ENCODE results near the gene SERINC5.
"Not testable (repeated sequence)": the region's sequence is repeated elsewhere in the genome, so short reads cannot be mapped to it uniquely, and the experiment has no call there.

Gene SERINC5

DNA sequence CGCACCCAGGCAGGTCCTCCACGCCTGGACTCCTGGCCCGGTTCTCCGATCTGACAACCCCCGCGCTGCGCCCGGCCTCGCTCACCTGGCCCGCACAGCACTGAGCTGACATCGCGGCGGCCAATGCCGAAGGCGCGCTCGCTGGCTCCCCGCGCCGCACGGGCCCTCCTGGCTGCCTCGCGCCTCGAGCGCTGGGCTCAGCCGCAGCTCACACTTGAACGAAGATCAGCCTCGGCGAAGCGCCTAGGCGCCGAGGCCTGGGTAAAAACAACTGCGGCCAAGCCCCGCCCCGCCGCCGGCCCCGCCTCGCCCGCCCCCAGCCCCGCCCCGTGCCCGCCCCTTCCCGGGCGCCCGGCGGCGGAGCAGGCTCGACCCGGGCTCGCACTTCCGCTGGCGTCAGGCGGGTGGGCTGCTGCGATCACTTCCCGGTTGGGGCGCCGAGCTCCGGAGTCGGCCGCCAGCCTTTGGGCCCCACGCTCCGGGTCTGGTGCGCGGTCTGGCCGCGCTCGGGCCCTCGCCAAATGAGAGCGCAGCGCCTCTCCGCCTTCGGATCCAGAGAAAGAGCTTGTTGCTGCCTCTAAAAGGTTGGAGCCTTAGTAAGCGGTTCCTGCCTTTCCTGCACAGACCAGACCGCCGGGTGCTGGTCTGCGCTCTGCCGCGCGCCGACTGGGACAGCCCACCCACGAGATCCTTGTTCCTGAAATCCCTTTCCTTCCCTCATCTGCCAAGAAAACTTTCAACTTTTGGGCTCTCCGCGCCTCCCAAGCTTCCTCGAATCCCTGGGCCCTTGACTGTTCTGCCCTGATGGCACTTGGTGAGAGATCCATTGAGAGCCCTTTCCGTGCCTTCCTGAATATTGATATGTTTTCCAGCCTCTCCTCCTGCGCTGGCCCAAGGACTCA lies at the start of gene SERINC5:
SERINC5 (minus strand) TSS at position 238 of the 902 bp plus-strand sequence; CDS start at position 112, 126 bp downstream.
- DNase-seq (ENCODE audit: low read depth) = peak; percentile 82

DNA sequence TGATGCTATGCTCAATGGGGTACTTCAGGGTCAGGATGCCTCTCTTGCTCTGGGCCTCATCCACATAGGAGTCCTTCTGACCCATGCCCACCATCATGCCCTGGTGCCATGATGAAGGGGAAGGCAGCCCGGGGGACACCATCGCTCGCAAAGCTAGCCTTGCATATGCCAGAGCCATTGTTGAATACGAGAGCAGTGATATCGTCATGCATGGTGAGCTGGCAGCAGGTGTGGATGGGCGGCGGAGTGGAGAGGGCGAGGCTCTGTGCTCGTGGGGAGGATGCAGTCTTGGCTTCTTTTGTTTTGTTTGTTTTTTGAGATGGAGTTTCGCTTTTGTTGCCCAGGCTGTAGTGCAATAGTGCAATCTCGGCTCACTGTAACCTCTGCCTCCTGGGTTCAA lies 46.8 kb upstream of the SERINC5 start:
- no peak for DNase-seq (ENCODE audit: low read depth)

DNA sequence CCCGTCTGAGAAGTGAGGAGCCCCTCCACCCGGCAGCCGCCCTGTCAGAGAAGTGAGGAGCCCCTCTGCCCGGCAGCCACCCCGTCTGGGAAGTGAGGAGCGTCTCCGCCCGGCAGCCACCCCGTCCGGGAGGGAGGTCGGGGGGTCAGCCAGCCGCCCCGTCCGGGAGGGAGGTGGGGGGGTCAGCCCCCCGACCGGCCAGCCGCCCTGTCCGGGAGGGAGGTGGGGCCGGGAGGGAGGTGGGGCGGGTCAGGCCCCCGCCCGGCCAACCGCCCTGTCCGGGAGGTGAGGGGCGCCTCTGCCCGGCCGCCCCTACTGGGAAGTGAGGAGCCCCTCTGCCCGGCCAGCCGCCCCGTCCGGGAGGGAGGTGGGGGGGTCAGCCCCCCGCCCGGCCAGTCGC lies 45.5 kb upstream of the SERINC5 start:
- not testable (repeated sequence) for DNase-seq (ENCODE audit: low read depth)

DNA sequence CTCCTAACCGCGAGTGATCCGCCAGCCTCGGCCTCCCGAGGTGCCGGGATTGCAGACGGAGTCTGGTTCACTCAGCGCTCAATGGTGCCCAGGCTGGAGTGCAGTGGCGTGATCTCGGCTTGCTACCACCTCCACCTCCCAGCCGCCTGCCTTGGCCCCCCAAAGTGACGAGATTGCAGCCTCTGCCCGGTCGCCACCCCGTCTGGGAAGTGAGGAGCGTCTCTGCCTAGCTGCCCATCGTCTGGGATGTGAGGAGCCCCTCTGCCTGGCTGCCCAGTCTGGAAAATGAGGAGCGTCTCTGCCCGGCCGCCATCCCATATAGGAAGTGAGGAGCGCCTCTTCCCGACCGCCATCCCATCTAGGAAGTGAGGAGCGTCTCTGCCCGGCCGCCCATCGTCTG lies 44.9 kb upstream of the SERINC5 start:
- not testable (repeated sequence) for DNase-seq (ENCODE audit: low read depth)

DNA sequence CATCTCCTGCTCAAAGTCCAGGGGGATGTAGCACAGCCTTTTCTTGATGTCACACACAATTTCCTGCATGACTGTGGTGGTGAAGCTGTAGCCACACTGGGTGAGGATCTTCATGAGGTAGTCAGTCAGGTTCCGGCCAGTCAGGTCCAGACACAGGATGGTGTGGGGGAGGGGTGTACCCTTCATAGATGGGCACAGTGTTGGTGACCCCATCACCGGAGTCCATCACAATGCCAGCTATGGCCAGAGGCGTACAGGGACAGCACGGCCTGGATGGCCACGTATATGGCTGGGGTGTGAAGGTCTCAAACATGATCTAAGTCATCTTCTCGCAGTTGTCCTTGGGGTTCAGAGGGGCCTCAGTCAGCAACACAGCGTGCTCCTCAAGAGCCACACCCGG lies 44.3 kb upstream of the SERINC5 start:
- no peak for DNase-seq (ENCODE audit: low read depth)

DNA sequence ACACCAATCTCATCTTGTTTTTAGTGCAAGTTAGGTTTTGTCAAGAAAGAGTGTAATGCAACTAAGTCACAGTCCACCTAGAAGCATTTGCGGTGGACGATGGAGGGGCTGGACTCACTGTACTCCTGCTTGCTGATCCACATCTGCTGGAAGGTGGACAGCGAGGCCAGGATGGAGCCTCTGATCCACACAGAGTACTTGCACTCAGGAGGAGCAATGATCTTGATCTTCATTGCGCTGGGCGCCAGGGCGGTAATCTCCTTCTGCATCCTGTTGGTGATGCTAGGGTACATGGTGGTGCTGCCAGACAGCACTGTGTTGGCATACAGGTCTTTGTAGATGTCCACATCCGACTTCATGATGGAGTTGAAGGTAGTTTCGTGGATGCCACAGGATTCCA lies 43.8 kb upstream of the SERINC5 start:
- no peak for DNase-seq (ENCODE audit: low read depth)

DNA sequence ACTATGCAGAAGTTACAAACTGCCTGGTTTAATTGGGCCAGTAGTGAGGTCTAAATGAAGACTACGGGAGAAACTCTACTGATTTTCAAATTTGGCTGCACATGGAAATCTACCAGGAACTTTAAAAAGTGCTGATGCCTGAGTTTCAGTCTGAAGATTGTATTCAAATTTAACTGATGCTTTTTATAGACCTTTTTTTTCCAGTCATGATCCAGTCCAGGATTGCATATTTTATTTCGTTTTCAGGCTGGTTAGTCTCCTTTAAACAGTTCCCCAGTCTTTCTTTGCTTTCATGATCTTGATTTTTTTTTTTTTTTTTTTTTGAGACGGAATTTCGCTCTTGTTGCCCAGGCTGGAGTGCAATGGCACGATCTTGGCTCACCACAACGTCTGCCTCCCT lies 40.3 kb upstream of the SERINC5 start:
- no peak for DNase-seq (ENCODE audit: low read depth)

DNA sequence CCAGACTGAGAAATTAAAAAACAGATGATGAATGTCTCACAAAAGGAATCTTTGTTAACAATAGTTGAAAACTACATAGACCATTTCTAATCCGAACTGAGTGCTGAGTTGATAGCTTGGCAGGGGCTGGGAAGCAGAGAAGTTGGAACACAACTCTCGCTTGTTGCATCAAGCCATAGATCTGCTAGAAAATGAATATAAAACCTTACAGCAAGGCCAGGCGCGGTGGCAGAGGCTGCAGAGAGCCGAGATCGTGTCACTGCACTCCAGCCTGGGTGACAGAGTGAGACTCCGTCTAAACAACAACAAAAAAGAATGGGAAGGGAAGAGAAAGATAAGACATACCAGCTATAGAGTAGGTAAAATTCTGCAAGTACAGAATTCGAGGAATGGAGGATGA lies 35.9 kb upstream of the SERINC5 start:
- no peak for DNase-seq (ENCODE audit: low read depth)

DNA sequence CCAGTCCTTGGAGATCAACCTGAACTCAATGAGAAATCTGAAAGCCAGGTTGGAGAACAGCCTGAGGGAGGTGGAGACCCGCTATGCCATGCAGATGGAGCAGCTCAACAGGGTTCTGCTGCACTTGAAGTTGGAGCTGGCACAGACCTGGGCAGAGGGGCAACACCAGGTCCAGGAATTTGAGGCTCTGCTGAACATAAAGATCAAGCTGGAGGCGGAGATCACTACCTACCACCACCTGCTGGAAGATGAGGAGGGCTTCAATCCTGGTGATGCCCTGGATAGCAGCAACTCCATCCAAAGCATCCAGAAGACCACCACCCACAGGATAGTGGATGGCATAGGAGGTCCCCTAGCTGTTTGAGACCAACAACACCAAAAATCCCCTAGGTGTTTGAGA lies 33.5 kb upstream of the SERINC5 start:
- no peak for DNase-seq (ENCODE audit: low read depth)

DNA sequence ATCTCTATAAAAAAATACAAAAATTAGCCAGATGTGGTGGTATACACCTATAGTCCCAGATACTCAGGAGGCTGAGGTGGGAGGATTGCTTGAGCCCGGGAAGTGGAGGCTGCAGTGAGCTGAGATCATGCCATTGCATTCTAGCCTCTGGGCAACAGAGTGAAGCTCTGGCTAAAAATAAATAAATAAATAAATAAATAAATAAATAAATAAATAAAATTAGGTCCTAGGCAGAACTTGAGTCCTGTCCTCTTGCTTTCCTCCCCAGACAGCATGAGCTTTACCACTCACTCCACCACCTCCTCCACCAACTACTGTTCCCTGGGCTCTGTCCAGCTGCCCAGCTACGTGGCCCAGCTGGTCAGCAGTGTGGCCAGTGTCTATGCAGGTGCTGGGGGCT lies 32.3 kb upstream of the SERINC5 start:
- DNase-seq (ENCODE audit: low read depth) = no peak

DNA sequence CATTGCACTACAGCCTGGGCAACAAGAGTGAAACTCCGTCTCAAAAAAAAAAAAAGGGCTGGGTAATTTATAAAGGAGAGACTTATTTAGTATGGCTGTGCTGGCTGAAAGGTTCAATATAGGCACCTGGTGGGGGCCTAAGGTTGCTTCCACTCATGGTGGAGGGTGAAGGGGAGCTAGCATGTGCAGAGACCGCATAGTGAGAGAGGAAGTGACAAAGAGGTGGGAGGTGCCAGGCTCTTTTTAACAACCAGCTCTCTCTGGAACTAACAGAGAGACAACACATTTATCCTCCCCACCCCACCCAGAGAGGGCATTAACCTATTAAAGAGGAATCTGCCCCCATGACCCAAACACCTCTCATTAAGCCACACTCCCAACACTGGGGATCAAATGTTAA lies 28.9 kb upstream of the SERINC5 start:
- no peak for DNase-seq (ENCODE audit: low read depth)

DNA sequence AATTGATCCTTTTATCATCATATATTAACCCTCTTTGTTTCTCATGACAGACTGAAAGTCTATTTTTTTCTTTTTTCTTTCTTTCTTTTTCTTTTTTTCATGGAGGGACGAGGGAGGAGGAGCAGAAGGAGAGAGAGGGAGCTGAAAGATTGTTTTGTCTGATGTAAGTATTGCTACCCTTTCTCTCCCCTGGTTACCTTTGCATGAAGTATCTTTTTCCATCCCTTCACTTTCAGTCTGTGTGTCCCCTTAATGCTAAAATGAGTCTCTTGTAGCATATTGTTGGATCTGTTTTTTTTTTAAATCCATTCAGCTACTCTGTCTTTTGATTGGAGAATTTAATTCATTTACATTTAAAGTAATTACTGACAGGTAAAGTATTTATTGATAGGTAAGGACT lies 27.5 kb upstream of the SERINC5 start:
- no peak for DNase-seq (ENCODE audit: low read depth)

DNA sequence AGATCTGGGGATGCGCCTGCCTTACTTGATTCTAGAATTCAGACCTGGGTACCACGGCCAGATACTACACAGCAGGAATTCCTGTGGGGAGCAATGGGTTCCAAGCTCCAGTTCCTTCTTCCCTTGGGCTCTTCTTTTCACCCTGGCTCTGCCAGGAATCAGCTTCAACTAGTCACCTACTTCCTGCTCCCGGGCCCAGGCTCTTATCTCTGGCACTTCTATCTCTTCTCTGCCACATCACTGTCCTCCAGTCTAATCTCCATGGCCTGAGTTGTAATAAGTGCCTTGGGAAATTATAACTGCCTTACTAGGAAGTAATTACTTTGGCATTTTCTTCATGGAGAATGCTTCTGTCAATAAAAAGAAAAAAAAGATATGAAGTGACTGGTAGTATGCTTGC lies 26.2 kb upstream of the SERINC5 start:
- peak; percentile 3 for DNase-seq (ENCODE audit: low read depth)

DNA sequence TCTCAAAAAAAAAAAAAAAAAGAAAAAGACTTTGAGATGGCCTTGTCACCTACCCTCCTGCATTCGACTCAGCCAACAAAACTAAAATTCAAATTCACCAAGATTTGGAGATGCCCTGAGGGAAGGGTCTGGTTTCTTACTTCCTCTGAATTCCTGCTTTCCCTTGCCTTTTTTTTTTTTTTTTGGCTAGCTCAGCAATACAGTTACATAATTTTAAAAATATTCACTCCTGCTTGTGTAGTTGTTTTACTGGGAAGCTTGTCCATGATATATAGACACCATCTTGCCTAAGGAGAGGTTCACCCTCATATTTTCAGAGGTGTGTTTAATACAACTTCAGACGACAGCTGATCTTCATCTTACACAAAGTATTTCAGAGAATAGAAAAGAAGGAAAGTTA lies 21.3 kb upstream of the SERINC5 start:
- DNase-seq (ENCODE audit: low read depth) = peak; percentile 3

DNA sequence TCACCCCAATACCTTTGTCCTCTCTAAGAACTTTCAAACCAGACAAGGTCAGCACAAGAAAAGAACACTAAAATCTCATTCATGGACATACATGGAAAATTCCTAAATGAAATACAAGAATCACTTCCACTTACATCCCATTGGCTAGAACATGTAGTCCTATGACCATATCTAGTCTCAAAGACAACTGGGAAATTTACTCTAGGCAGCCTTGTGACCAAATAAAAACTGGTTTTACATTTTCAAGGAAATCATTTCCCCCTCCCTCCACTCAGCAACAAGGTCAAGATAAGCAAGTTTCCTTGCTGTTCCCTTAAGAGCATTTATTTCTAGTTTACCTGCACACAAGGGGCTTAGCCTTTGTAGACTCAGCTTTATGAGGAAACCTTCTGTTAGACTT lies 20.3 kb upstream of the SERINC5 start:
- no peak for DNase-seq (ENCODE audit: low read depth)

DNA sequence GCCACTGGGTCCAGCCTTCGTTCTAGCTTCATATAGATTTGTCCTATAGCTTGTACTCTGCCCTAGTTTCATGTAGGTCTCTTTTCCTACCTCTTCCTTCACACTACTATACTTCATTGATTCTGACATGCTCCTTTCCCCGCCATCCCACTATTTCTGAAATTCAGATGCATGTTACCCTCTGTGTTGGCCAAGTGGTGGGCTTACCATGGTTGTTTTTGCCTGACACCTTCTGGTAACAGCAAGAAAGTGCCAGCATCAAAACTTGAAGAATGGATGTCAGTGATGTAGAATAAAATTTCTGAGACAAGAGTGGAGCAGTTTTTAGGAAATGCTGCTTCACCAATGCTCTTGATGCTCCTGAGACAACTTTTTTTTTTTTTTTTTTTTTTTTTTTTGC lies 19.5 kb upstream of the SERINC5 start:
- peak; percentile 47 for DNase-seq (ENCODE audit: low read depth)

DNA sequence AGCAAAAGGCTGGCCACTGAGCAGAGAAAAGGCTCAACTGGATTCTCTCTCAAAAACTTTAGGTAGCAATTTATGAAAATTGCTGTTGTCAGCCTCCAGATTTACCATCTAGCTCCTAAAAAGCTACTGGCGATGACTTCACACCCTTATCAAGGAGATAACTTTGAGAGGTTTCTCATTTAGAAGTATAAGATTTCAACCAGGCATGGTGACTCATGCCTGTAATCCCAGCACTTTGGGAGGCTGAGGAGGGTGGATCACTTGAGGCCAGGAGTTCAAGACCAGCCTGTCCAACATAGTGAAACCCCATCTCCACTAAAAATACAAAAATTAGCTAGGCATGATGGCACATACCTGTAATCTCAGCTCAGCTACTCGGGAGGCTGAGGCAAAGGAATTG lies 14.7 kb upstream of the SERINC5 start:
- DNase-seq (ENCODE audit: low read depth) = not testable (repeated sequence)

DNA sequence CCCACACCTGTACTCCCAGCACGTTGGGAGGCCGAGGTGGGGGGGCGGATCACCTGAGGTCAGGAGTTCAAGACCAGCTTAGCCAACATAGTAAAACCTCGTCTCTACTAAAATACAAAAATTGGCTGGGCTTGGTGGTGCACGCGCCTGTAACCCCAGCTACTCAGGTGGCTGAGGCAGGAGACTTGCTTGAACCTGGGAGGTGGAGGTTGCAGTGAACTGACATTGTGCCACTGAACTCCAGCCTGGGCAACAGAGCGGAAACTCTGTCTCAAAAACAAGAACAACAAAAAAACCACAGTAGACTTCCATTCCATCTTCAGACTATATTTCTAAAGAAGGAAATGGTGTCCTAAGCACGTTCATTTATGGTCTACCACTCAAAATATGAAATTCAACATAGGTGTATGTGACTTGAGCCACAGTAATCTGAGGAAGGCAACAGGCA lies 14.2 kb upstream of the SERINC5 start:
- DNase-seq (ENCODE audit: low read depth) = no peak

DNA sequence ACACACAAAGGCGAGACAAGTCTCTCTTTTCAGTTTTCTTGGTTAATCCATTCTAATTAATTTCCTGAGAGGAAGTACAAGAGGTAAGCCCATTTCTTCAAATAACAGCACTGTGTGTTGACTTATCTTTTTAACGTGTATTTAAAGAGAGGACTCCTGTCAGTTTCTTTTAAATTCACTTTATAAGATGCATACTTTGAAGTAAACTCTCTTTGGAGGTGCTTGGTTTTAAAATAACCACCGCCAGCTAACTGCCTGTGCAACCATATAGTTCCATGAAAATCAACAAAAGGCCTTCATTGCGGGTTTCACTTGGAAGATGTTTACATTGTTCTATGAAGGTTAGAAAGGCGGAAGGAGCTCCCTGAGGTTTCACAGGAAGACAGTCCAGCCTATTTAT lies 13.1 kb upstream of the SERINC5 start:
- DNase-seq (ENCODE audit: low read depth) = no peak

DNA sequence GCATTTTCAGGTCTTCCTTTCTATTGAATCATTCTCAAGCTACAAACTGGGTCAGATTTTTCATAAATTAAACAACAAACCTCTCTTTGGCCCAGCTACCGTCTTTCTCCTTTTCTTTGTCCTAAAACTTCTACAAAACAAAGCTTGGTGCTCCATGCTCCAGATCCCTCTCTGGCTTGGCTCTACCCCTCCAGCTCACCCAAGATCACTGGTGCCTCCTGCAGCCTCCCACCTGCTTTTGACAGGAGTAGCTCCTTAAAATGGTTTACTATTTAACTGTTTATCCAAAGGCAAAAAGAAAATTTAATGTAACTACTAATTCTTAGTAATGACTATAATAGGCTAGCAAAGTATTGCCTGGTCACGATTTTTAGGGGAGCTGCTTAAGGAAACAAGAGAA lies 10.7 kb upstream of the SERINC5 start:
- no peak for DNase-seq (ENCODE audit: low read depth)

DNA sequence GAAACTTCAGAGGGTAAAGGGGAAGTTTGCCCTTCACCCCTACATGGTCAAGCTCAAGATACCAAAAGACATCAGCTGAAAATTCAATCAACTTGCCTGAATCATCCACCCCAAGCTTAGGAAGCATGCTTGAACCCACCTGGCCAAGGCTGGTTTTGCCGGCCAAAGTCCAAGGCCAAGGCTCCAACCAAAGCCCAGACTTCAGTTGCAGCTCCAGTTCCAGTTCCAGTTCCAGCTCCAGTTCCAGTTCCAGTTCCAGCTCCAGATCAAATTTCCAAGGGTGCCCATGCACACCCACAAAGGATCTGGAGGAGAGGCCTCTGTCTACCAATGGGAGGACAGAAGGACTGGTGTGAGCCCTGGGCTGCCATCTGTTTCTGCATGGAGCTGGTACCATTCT lies 4.6 kb upstream of the SERINC5 start:
- no peak for DNase-seq (ENCODE audit: low read depth)

DNA sequence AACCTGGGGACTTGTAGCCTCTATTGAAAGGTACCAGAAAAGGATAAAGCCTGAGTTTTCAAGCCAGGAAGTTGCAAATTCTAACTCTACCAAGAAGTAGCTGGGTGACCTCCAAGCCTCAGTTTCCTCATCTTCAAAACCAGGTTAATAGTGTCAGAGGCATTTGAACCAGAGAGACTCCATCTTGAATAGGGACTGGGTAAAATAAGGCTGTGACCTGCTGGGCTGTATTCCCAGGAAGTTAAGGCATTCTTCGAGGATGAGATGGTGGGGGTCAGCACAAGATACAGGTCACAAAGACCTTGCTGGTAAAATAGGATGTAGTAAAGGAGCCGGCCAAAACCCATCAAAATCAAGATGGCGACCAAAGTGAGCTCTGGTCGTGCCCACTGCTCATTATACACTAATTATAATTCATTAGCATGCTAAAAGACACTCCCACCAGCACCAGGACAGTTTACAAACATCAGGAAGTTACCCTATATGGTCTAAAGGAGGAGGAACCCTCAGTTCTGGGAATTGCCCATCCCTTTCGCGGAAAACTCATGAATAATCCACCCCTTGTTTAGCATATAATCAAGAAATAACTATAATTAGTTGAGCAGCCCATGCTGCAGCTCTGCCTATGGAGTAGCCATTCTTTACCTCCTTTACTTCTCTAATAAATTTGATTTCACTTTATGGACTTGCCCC lies 3.8 kb upstream of the SERINC5 start:
- no peak for DNase-seq (ENCODE audit: low read depth)

DNA sequence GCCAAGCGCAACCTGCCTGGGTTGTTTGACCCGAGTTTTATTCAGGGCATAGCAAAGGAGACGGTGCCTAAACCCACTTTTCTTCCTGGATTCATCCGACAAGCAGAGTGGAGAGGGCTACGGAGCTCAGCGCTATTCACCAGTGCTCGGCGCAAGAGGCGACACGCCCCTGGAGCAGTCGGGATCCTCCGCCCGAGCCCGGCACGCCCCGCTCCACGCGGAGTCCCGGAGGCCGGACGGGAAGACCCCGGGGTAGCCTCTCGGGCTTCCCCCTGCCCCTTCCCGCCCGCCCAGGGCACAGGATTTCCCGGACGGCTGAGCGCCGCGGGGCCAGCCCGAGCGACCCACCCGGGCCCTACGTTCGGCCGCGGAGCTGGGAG lies 427 bp downstream of the SERINC5 start:
- peak; percentile 70 for DNase-seq (ENCODE audit: low read depth)
